Keratinocyte (primary cell): Measurements from ENCODE around the gene DRAP1.

Experiments
- EZH2 ChIP-seq: IDR thresholded peaks from one replicate; pipeline ENCODE4 v1.6.1; 2012; ENCODE audit warnings: inconsistent platforms, mild to moderate bottlenecking, low read length, moderate library complexity
- TF ChIP-seq, protein P1 (sequence below), 3 experiments: IDR thresholded peaks in 1 of 3; conservative IDR thresholded peaks in 1 of 3; optimal IDR thresholded peaks in 1 of 3; 2 replicates in 2 of 3; 3 replicates in 1 of 3; pipeline versions ENCODE3 to v1.5.1; 2011; ENCODE audit warnings: low read length in 3 of 3, mild to moderate bottlenecking in 3 of 3, moderate library complexity in 2 of 3, control low read depth in 1 of 3, inconsistent platforms in 1 of 3; ENCODE audit not compliant: insufficient read depth in 2 of 3; ENCODE audit errors: extremely low read depth in 1 of 3

DNA sequence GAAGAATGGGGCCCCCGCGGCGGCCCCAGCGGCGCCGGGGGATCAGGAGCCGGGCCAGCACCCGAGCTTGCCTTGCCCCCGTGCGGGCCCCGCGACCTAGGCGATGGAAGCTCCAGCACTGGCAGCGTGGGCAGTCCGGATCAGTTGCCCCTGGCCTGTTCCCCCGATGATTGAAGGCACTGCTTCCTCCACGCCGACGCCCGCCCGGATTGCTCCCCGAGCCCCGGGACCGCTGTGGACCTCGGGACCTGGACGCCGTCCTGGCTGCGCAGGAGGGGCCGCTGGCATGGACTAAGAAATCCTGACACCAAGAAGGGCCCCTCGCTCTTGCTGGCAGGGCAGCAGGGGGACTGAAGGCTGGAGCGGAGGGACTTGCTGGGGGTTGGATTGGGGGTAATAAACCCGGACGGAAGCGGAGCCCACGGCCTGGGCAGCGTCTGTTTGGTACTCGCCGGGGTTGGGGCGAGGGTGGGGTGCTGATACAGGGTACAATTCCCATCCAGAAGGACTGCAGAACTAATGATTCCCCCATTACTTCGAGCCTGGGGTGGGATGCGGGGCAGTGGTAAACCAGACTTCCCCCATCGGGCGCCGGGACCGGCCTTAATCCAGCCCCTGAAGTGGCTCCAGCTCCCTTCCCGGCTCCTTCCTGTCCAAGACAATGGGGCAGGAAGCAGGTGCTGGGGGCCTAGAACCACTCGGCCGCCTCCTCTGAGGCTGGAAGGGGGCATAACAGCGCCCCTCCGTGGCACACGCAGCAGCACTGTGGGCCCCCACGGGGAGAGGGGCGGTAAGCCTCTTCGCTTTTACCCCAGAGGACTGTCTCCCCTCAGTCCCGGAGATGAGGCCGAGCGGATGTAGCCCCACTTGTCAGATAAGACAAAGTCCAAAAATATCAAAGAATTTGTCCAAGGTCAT, 27.7 kb upstream of the DRAP1 start:
- TF ChIP-seq, protein P1, sequence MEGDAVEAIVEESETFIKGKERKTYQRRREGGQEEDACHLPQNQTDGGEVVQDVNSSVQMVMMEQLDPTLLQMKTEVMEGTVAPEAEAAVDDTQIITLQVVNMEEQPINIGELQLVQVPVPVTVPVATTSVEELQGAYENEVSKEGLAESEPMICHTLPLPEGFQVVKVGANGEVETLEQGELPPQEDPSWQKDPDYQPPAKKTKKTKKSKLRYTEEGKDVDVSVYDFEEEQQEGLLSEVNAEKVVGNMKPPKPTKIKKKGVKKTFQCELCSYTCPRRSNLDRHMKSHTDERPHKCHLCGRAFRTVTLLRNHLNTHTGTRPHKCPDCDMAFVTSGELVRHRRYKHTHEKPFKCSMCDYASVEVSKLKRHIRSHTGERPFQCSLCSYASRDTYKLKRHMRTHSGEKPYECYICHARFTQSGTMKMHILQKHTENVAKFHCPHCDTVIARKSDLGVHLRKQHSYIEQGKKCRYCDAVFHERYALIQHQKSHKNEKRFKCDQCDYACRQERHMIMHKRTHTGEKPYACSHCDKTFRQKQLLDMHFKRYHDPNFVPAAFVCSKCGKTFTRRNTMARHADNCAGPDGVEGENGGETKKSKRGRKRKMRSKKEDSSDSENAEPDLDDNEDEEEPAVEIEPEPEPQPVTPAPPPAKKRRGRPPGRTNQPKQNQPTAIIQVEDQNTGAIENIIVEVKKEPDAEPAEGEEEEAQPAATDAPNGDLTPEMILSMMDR (optimal IDR thresholded peaks at IDR 0.05 in 1 of 3, IDR thresholded peaks at IDR 0.05 in 1 of 3, conservative IDR thresholded peaks at IDR 0.05 in 1 of 3; ENCODE audit: extremely low read depth in 1 of 3, insufficient read depth in 2 of 3, low read length in 3 of 3): peak in 1 of 3 experiments; percentile 49
- TF ChIP-seq EZH2: no peak
